Measurements from ENCODE around the gene UMODL1. TPM values are rescaled to one million over a fixed set of nuclear protein-coding genes. Genes with fewer than 3 reads are reported as not detected.

Gene UMODL1
- total RNA-seq, 1 experiment from 2014 or later: not detected

DNA sequence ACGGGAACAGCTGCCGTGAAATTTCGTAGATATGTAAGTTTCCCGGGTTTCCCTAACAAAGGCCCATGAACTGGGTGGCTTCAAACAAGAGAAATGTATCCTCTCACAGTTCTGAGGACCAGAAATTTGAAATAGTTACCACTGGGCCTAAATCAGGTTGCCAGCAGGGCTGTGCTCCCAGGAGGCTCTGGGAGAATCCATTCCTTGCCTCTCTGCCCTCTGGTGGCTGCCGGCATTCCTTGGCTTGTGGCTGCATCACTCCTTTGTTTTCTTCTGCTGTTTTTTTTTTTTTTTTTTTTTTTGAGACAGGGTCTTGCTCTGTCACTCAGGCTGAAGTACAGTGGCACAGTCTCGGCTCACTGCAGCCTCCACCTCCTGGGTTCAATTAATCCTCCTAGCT, 23.7 kb downstream of the UMODL1 start:
- Mint-ChIP-seq H3K27me3 (ENCODE audit: low read depth) (peaks cover 25% of the 10 kb centered on the region), H3K36me3 (ENCODE audit: insufficient read depth in 1 of 3, low read depth in 3 of 3) (peaks cover 7 to 13% (median 9%) of the 10 kb centered on the region in 3 experiments; a peak in 6 of 7 replicates), H3K4me1 (peaks cover 15 to 24% of the 10 kb centered on the region in 2 experiments), H3K27ac (no peak overlapping the region), H3K4me3 (no peak overlapping the region), H3K9me3 (peaks cover 12 to 16% of the 10 kb centered on the region in 2 experiments)
- Histone ChIP-seq H2BK20ac (ENCODE audit: low read depth, low read length, poor library complexity, severe bottlenecking) (no peak overlapping the region), H3T11ph (ENCODE audit: low read length) (no peak overlapping the region), H3K79me1 (ENCODE audit: insufficient read depth, low read depth, low read length, poor library complexity, severe bottlenecking) (no peaks in the 10 kb centered on the region), H3K27me3 (ENCODE audit: insufficient read depth, low read length) (no peaks in the 10 kb centered on the region), H4K20me1 (ENCODE audit: control insufficient read depth, insufficient read depth, insufficient read length) (no peaks in the 10 kb centered on the region), H3K14ac (ENCODE audit: insufficient read depth, low read length) (no peak overlapping the region), H3K23ac (ENCODE audit: insufficient read length, low read depth, low read length) (no peak overlapping the region), H3K79me2 (ENCODE audit: insufficient read depth, low read length) (no peaks in the 10 kb centered on the region), H2AFZ (ENCODE audit: low read length) (no peak overlapping the region), H3K18ac (ENCODE audit: insufficient read length, low read depth, low read length) (no peak overlapping the region), H3K4ac (ENCODE audit: low read depth, low read length) (no peak overlapping the region), H3K4me2 (ENCODE audit: insufficient read depth, insufficient read length, low read length) (no peak overlapping the region), H2BK5ac (ENCODE audit: insufficient read length, low read length) (no peak overlapping the region), H4K5ac (ENCODE audit: insufficient read length, low read depth, low read length) (no peak overlapping the region), H2BK120ac (ENCODE audit: low read depth, low read length, poor library complexity, severe bottlenecking) (no peak overlapping the region), H3K23me2 (ENCODE audit: insufficient read length, low read depth, low read length, poor library complexity, severe bottlenecking) (no peaks in the 10 kb centered on the region), H4K91ac (ENCODE audit: insufficient read length, low read depth, low read length) (no peak overlapping the region), H2BK12ac (ENCODE audit: insufficient read length, low read depth, low read length) (no peak overlapping the region), H3K56ac (ENCODE audit: insufficient read length, low read depth, low read length) (no peak overlapping the region), H3K27ac (ENCODE audit: insufficient read length, low read depth, low read length) (no peak overlapping the region), H3K4me1 (ENCODE audit: insufficient read depth, low read length) (no peaks in the 10 kb centered on the region), H3K9me3 (ENCODE audit: control insufficient read depth, low read depth, low read length) (no peaks in the 10 kb centered on the region), H2BK15ac (ENCODE audit: low read depth, low read length) (no peak overlapping the region), H2AK5ac (ENCODE audit: insufficient read length, low read length) (no peak overlapping the region), H4K8ac (replicated peaks; ENCODE audit: insufficient read length, low read depth, low read length) (no peak overlapping the region), H3K9ac (ENCODE audit: extremely low read depth, insufficient read length, low read length) (no peak overlapping the region)
- DNase-seq: no peak
- no CpG with 5 or more reads among the region's 6 CpGs for WGBS (ENCODE audit: extremely low coverage, insufficient read length, low lambda C conversion rate)
- TF ChIP-seq, protein P1, sequence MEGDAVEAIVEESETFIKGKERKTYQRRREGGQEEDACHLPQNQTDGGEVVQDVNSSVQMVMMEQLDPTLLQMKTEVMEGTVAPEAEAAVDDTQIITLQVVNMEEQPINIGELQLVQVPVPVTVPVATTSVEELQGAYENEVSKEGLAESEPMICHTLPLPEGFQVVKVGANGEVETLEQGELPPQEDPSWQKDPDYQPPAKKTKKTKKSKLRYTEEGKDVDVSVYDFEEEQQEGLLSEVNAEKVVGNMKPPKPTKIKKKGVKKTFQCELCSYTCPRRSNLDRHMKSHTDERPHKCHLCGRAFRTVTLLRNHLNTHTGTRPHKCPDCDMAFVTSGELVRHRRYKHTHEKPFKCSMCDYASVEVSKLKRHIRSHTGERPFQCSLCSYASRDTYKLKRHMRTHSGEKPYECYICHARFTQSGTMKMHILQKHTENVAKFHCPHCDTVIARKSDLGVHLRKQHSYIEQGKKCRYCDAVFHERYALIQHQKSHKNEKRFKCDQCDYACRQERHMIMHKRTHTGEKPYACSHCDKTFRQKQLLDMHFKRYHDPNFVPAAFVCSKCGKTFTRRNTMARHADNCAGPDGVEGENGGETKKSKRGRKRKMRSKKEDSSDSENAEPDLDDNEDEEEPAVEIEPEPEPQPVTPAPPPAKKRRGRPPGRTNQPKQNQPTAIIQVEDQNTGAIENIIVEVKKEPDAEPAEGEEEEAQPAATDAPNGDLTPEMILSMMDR (conservative IDR thresholded peaks at IDR 0.05): no peak
